NCI-H2227 (cell line): ENCODE data around the gene NAGA.

Source experiments
- DNase-seq: peaks from one replicate; lab custom pipeline; 2025; ENCODE audit not compliant: unreplicated experiment; lab: John Stamatoyannopoulos, UW

Gene NAGA

GRCh38 chr22:42050641-42051180, 19.9 kb downstream of the NAGA start:
- DNase-seq = no peak

GRCh38 chr22:42041784-42042183, 28.8 kb downstream of the NAGA start:
- no peak for DNase-seq

- no peak for DNase-seq
Observed at GRCh38 chr22:42039271-42039670, 31.3 kb downstream of the NAGA start.

GRCh38 chr22:42035256-42035655, 35.4 kb downstream of the NAGA start:
- DNase-seq = no peak

- no peak for DNase-seq
Observed at GRCh38 chr22:42033263-42034181, 37.1 kb downstream of the NAGA start.

GRCh38 chr22:42026705-42027104, 43.9 kb downstream of the NAGA start:
- no peak for DNase-seq

GRCh38 chr22:42025421-42025820, 45.2 kb downstream of the NAGA start:
- DNase-seq = no peak

GRCh38 chr22:42022162-42022847, 48.3 kb downstream of the NAGA start:
- DNase-seq = no peak

- DNase-seq = no peak
Observed at GRCh38 chr22:42021571-42021970, 49.0 kb downstream of the NAGA start.

GRCh38 chr22:42018224-42018623, 52.4 kb downstream of the NAGA start:
- DNase-seq = no peak

GRCh38 chr22:42016111-42016510, 54.5 kb downstream of the NAGA start:
- DNase-seq = no peak

- no peak for DNase-seq
Observed at GRCh38 chr22:42013385-42013784, 57.2 kb downstream of the NAGA start.

GRCh38 chr22:42010778-42011177, 59.8 kb downstream of the NAGA start:
- DNase-seq = no peak
